Keratinocyte (primary cell): ENCODE measurements around the gene CA9. TPM values are rescaled to one million over a fixed set of nuclear protein-coding genes. Genes with fewer than 3 reads are reported as not detected.
A peak's percentile ranks its signal among the peaks of the same experiment; 100 is the strongest.

Experiments
- DNase-seq: peaks from one replicate; pipeline ENCODE4 v3.0.0-alpha.2; 2011; ENCODE audit warnings: low read depth, missing footprints, low spot score
- FAIRE-seq: peaks from 2 replicates; lab custom pipeline; 2011; peaks lifted over from hg19 to GRCh38; lab: Jason Lieb, UNC
- H2AFZ ChIP-seq: 2 replicates; pipeline ENCODE4 v1.6.0; 2012; ENCODE audit warnings: low read length, control low read depth, inconsistent platforms; ENCODE audit not compliant: control insufficient read depth
- H3K27ac ChIP-seq: 2 replicates; pipeline ENCODE4 v1.5.1; 2011; ENCODE audit warnings: low read length; ENCODE audit not compliant: control insufficient read depth, insufficient read depth
- H3K27me3 ChIP-seq: 3 replicates; pipeline ENCODE4 v1.6.0; 2011; ENCODE audit warnings: low read length; ENCODE audit not compliant: control insufficient read depth, insufficient read depth; ENCODE audit errors: extremely low read depth
- H3K36me3 ChIP-seq, 2 experiments: 2 replicates in 1 of 2; 3 replicates in 1 of 2; pipeline ENCODE4 v1.5.1; 2011; ENCODE audit warnings: low read length in 2 of 2, mild to moderate bottlenecking in 1 of 2; ENCODE audit not compliant: control insufficient read depth in 2 of 2, insufficient read depth in 2 of 2; ENCODE audit errors: extremely low read depth in 1 of 2
- H3K4me1 ChIP-seq: 3 replicates; pipeline ENCODE4 v1.5.1; 2011; ENCODE audit warnings: low read length; ENCODE audit not compliant: control insufficient read depth, insufficient read depth; ENCODE audit errors: extremely low read depth
- H3K4me2 ChIP-seq: 3 replicates; pipeline ENCODE4 v1.6.0; 2011; ENCODE audit warnings: low read depth, low read length; ENCODE audit not compliant: control insufficient read depth, insufficient read depth; ENCODE audit errors: extremely low read depth
- H3K4me3 ChIP-seq, 3 experiments: fragments of 200-600 bp in 1 of 3; sonication (generic) in 1 of 3; 2 replicates in 2 of 3; 3 replicates in 1 of 3; pipeline ENCODE4 v1.5.1; 2011 to 2016; ENCODE audit warnings: low read length in 3 of 3, mild to moderate bottlenecking in 3 of 3, control low read depth in 2 of 3, inconsistent platforms in 1 of 3, low read depth in 1 of 3, mixed read lengths in 1 of 3, mixed run types in 1 of 3, moderate library complexity in 1 of 3; ENCODE audit not compliant: control insufficient read depth in 2 of 3, insufficient read depth in 2 of 3; ENCODE audit errors: extremely low read depth in 1 of 3
- H3K79me2 ChIP-seq: 2 replicates; pipeline ENCODE4 v1.6.0; 2012; ENCODE audit warnings: low read length; ENCODE audit not compliant: control insufficient read depth, insufficient read depth
- H3K9ac ChIP-seq: 3 replicates; pipeline ENCODE4 v1.6.0; 2011; ENCODE audit warnings: low read length; ENCODE audit not compliant: control insufficient read depth, insufficient read depth; ENCODE audit errors: extremely low read depth
- H3K9me1 ChIP-seq: 3 replicates; pipeline ENCODE4 v1.6.0; 2011; ENCODE audit warnings: low read length; ENCODE audit not compliant: control insufficient read depth, insufficient read depth; ENCODE audit errors: extremely low read depth
- H3K9me3 ChIP-seq: 2 replicates; pipeline ENCODE4 v1.5.1; 2012; ENCODE audit warnings: low read depth, low read length; ENCODE audit not compliant: control insufficient read depth
- H4K20me1 ChIP-seq: 3 replicates; pipeline ENCODE4 v1.6.0; 2011; ENCODE audit warnings: low read length; ENCODE audit not compliant: control insufficient read depth, insufficient read depth; ENCODE audit errors: extremely low read depth
- EZH2 ChIP-seq: IDR thresholded peaks from one replicate; pipeline ENCODE4 v1.6.1; 2012; ENCODE audit warnings: inconsistent platforms, mild to moderate bottlenecking, low read length, moderate library complexity
- dilution Hi-C: fragments of 300-500 bp; cut with MboI; formaldehyde crosslinking; loops from one replicate; pipeline ENCODE4 v1.7.0; 2020; ENCODE audit warnings: low sequenced_read_pairs; ENCODE audit not compliant: extremely low pct_ligation_motif_present
- polyA plus RNA-seq, 5 experiments: library from polyadenylated mRNA; depleted of rRNA in 3 of 5; stranded (reverse) in 3 of 5; stranded (forward) in 1 of 5; unstranded in 1 of 5; fragments of >200 nt; gene quantifications; 1 replicate in 1 of 5; 2 replicates in 3 of 5; 3 replicates in 1 of 5; pipeline versions ENCODE4 v1.2.1 to v1.2.3, GENCODE V29; 2011 to 2012; ENCODE audit warnings: missing spikeins in 2 of 5, low read depth in 1 of 5, low replicate concordance in 1 of 5
- TF ChIP-seq, protein P1 (sequence below), 3 experiments: IDR thresholded peaks in 1 of 3; conservative IDR thresholded peaks in 1 of 3; optimal IDR thresholded peaks in 1 of 3; 2 replicates in 2 of 3; 3 replicates in 1 of 3; pipeline versions ENCODE3 to v1.5.1; 2011; ENCODE audit warnings: low read length in 3 of 3, mild to moderate bottlenecking in 3 of 3, moderate library complexity in 2 of 3, control low read depth in 1 of 3, inconsistent platforms in 1 of 3; ENCODE audit not compliant: insufficient read depth in 2 of 3; ENCODE audit errors: extremely low read depth in 1 of 3

Gene CA9
- polyA plus RNA-seq, 1 donor (not counting 4 experiments of a cell fraction or from before 2014, with no cell fraction given), result 7.2 TPM

DNA sequence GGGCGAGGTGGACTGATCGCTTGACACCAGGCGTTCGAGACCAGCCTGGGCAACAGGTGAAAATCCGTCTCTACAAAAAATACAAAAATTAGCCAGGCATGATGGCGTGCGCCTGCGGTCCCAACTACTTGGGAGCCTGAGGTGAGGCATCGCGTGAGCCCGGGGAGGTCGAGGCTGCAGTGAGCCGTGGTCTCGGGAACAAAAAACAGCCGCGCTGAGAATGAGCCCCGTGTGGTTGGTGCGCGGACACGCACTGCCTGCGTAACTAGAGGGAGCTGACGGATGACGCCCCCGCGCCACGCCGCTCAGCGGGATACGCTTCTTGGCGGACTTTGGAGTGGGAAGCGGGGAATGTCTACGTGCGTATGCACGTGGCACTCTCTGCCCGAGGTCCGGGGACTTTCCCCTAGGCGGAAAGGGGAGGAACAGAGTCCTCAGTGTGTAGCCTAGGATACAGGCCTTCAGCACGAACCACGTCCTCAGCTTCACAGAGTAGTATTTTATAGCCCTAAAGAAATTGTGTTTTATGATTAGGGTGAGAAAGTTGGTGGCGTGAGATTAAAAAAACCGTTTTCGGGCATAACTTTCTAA, 16.1 kb upstream of the CA9 start, which contains the start of gene RMRP:
TSS of gene RMRP (minus strand) at position 474 of the 591 bp plus-strand sequence.
- dilution Hi-C loops, result no loop called here
- H3K9me1 ChIP-seq, result no peaks in the 10 kb centered on the region
- peaks cover 13% of the 10 kb centered on the region for H3K4me1 ChIP-seq
- peak within 1 kb of the TSS; percentile 92 for H3K27ac ChIP-seq
- peaks cover 1 to 10% of the 10 kb centered on the region in 2 experiments for H3K36me3 ChIP-seq
- peak; percentile 99 for DNase-seq
- H4K20me1 ChIP-seq, result no peaks in the 10 kb centered on the region
- TF ChIP-seq, protein P1, sequence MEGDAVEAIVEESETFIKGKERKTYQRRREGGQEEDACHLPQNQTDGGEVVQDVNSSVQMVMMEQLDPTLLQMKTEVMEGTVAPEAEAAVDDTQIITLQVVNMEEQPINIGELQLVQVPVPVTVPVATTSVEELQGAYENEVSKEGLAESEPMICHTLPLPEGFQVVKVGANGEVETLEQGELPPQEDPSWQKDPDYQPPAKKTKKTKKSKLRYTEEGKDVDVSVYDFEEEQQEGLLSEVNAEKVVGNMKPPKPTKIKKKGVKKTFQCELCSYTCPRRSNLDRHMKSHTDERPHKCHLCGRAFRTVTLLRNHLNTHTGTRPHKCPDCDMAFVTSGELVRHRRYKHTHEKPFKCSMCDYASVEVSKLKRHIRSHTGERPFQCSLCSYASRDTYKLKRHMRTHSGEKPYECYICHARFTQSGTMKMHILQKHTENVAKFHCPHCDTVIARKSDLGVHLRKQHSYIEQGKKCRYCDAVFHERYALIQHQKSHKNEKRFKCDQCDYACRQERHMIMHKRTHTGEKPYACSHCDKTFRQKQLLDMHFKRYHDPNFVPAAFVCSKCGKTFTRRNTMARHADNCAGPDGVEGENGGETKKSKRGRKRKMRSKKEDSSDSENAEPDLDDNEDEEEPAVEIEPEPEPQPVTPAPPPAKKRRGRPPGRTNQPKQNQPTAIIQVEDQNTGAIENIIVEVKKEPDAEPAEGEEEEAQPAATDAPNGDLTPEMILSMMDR (optimal IDR thresholded peaks at IDR 0.05 in 1 of 3, IDR thresholded peaks at IDR 0.05 in 1 of 3, conservative IDR thresholded peaks at IDR 0.05 in 1 of 3; ENCODE audit: extremely low read depth in 1 of 3, insufficient read depth in 2 of 3, low read length in 3 of 3), result peak in 2 of 3 experiments; percentile 19 to 22
- no peak for TF ChIP-seq EZH2
- peaks cover 2% of the 10 kb centered on the region for H3K79me2 ChIP-seq
- peak within 1 kb of the TSS; percentile 73 to 84 (median 81) for H3K4me3 ChIP-seq
- peaks cover 3% of the 10 kb centered on the region for H3K27me3 ChIP-seq
- no peaks in the 10 kb centered on the region for H3K9me3 ChIP-seq
- peak within 1 kb of the TSS; percentile 82 for H3K9ac ChIP-seq
- no peak for FAIRE-seq
- H3K4me2 ChIP-seq, result peak within 1 kb of the TSS; percentile 87
- peak within 1 kb of the TSS; percentile 90 for H2AFZ ChIP-seq

GRCh38 chr9:35658137-35658967, 15.4 kb upstream of the CA9 start, which contains the start of gene CCDC107:
TSS of gene CCDC107 (plus strand) at chr9:35658292. CDS start at chr9:35658380, 88 bp downstream.
- peak within 1 kb of the TSS; percentile 73 to 84 (median 81) for H3K4me3 ChIP-seq
- H3K27ac ChIP-seq, result peak within 1 kb of the TSS; percentile 92
- TF ChIP-seq EZH2, result no peak
- TF ChIP-seq, protein P1 (optimal IDR thresholded peaks at IDR 0.05 in 1 of 3, IDR thresholded peaks at IDR 0.05 in 1 of 3, conservative IDR thresholded peaks at IDR 0.05 in 1 of 3; ENCODE audit: extremely low read depth in 1 of 3, insufficient read depth in 2 of 3, low read length in 3 of 3), result peak in 2 of 3 experiments; percentile 62 to 87
- H3K9me1 ChIP-seq, result no peaks in the 10 kb centered on the region
- peaks cover 1 to 13% of the 10 kb centered on the region in 2 experiments for H3K36me3 ChIP-seq
- H3K9ac ChIP-seq, result peak within 1 kb of the TSS; percentile 82
- H2AFZ ChIP-seq, result peak within 1 kb of the TSS; percentile 90
- FAIRE-seq, result no peak
- H3K79me2 ChIP-seq, result peaks cover 2% of the 10 kb centered on the region
- peak within 1 kb of the TSS; percentile 87 for H3K4me2 ChIP-seq
- dilution Hi-C loops, result no loop called here
- H3K9me3 ChIP-seq, result no peaks in the 10 kb centered on the region
- no peaks in the 10 kb centered on the region for H4K20me1 ChIP-seq
- peaks cover 3% of the 10 kb centered on the region for H3K27me3 ChIP-seq
- peaks cover 13% of the 10 kb centered on the region for H3K4me1 ChIP-seq
- no peak for DNase-seq
